ENCODE results near the gene FCAMR.

The FCAMR gene

DNA sequence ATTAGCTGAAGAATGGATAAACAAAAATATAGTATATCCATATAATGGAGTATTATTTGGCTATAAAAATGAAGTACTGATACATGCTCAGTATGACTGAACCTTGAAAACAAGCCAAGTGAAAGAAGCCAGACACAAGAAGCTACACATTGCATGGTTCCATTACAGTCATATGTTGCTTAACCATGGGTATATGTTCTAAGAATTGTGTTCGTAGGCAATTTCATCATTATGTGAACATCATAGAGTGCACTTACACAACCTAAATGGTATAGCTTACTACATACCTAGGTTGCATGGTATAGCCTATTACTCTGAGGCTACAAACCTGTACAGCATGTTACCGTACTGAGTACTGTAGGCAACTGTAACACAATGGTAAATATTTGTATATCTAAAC lies 28.6 kb upstream of the FCAMR start:
- DNase-seq = no peak

DNA sequence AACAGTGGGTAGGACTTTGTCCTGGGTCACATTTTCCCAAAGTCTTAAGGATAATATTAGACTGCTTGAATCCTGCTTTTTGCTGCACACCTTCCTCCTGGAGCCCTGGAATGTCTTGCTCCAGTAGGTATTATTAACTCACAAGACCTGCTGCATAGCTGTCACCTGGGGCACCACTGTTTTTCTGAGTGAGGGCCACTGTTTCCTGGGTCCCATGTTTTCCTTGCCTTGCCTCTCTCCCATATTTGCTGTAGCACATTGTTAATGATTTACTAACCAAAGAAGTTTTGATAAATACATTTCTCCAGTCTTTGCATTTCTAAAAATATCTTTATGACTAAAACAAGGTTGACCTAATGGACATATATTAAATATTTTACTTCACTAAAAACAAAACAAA lies 22.5 kb upstream of the FCAMR start:
- DNase-seq = no peak

DNA sequence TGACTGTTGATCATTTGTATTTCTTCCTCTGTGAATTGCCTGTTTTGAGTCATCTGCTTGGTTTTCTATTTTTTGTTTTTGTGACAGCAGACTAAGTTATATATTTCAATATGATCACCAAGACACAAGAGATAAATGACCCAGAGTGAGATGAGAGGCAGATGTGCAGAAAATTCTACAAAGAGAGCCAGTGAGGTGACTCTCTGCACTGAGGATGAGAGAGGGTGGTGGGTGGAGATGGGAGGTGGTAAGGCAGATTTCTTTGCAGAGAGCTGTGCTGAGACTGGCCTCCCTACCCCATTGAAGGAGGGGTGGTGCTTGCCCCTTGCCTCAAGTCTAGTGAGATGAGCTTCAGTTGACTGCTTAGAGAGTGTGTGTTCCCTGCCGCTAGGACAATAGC lies 17.6 kb upstream of the FCAMR start:
- DNase-seq = no peak

DNA sequence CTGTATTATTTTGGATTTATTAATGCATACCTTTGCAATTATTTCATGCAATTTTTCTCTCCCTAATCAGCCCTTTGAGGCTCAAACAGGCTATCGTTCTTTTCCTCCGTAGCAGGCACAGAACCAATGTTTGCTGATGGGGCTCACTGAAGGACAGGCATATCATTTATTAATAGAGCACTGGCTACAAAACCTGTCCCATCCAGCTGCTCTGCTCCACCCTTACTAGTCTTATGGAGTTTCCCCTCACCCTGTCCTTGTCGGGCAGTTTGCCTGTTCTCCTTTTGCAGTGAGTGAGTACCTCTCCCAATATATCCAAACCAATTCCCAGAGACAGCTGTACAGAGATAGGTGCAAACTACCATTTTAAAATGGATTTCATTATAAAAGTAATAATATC lies 16.6 kb upstream of the FCAMR start:
- no peak for DNase-seq

DNA sequence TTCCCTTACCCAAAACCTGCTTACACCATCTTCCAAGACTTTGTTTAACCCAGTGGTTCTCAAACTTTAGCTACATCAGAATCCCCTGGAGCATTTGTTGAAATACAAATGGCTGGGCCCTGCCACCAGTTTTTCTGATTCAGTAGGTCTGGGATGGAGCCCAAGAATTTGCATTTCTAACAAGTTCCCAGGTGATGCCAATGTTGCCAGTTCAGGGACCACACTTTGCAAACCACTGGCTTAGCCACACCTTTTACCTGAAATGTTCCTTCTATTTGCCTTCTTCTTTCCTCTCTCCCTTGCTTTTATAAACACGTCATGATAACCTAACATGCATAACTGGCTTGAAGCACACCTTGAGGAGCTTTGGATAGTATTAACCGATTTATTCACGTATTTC lies 16.1 kb upstream of the FCAMR start:
- DNase-seq = no peak

DNA sequence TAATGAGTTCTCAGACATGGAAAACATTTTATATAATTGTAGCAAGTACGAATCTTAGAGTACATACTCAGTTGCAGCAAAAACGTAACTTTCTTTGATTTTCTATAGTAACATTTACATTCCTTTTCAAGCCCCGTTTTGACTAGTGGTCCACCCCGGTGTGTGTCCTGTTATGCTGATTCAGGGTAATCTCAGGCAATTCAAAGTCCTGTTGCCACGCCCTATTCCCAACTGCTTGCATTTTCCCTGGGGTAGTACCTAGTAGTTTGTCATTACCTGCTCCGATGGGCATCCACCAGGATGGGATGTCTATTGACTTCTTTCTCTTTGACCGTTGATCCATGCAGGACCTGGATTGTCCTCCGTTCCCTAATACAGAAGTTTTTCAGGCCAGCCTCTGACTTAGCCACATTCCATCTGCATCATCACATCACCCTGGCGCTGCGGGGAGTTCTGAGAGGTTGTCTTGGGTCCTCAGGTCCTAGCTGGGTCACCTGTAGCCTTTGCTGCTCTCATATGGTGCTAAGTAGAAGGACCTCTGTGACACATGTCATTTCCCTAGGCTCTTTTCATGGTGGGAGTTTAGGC lies 15.0 kb upstream of the FCAMR start:
- DNase-seq = no peak

DNA sequence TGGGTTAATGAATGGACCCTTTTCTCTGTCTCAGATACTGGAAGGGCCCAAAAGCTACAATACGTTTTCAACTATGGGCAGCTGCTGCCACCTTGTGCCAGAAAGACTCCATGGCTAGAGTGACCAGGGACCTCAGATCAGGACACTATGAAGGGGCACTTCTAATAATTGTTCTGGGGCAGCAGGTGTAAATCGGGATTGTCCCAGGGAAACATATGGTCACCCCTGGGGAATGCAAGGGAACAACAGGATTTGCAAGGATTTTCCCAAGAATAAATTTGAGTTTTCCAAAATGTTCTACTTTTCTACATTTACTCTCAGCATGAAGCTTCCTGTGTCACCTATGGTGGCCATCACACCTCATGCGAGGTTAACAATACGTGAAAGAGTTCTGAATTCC lies 12.0 kb upstream of the FCAMR start:
- peak; percentile 47 for DNase-seq

DNA sequence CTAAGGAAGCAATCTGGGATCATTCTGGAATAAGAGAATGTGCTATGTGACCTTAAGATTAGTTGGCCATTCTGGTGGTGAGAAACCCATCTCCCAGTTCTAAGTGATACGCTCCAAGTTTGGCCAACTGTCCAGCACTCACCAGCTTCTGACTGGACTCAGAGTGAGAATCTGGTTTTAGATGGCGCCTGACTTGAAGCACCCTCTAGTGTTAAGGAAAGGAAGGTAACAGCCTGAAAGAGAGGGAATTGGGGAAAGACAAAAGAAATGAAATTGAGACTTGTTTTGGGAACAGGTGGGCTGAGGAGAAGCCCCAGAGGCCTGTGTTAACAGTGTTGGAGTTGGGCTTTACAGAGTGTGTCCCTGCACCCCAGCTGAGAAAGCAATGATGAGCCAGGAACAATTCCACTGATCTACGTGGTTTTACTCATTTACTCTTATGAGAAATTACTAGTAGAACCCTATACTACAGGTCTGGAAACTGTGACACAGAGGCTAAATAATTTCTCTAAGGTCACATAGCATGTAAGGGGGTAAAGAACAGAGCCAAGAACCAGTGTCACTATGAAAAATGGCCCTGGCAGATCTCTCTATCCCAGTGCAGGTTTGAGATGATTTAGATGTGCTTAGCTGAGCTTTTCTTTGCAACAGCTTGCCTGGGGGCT lies 9.3 kb upstream of the FCAMR start:
- DNase-seq = no peak

DNA sequence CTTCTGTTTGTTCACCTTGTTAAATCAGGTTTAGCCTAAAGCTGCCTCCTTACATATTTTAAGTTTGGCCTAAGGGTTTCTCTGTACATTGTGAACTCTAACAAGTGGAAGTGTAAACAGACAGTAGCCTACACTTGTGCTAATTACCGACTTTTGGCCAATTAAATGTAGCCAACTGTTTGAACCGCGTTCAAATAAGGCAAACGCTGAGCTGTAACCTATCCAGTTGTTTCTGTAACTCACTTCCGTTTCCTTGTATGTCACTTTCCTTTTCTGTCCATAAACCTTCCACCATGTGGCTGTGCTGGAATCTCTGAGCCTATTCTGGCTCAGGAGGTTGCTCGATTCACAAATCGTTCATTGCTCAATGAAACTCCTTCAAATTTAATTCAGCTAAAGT lies 8.0 kb upstream of the FCAMR start:
- DNase-seq = no peak

DNA sequence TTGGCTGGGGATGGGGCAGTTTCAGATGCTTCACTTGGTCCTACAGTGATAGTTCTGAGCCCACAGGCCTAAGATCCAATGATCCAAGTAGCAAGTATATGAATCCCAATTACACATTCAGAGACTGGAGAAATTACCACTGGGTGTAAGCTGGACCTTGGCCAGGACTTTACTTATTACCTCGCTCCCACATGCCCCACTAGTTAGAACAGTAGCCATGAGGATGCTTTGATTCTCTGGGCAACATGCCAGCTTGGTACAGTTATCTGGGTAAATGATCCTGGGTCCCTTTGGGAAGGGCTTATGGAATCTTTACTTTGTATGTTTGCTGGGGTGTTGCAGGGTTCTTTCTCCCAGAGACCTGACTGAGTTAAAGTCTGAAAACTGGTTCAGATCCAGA lies 5.0 kb upstream of the FCAMR start:
- no peak for DNase-seq

DNA sequence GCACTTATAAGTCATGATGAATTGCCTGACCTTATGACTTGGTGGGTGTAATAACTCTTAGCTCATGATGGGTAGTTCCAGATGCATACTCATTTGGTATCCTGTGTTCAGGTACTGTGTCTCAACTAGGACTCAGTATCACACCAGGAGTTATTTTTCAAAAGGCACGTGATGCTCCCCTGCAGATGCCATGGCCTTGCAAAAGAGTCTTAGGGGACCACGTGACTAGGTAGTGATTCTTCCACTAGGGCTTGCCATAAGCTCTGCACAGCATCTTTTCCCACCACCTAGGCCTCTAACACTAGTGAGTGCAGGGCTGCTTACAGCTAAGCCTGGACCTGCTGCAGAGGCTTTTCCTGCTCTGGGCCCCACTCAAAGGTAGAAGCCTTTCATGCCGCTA lies 3.9 kb upstream of the FCAMR start:
- no peak for DNase-seq

DNA sequence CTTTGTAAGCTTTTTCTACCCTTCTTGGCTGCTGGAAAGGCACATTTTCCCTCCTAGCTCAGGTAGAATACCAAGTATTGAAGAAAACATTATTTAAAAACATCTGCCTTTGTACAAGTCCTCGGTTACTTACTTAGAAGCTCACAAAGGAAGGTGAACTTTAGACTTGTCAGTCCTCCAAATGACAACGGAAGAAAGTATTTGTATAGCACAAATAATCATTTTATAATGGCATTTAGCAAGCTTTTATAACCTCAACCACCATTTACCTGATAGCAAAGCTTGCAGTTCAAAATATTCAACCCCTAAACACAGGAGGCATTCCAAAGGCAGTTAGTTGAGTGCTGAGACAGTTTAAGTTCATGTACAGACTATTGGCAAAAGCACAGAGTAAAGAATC lies 2.5 kb upstream of the FCAMR start:
- DNase-seq = no peak

DNA sequence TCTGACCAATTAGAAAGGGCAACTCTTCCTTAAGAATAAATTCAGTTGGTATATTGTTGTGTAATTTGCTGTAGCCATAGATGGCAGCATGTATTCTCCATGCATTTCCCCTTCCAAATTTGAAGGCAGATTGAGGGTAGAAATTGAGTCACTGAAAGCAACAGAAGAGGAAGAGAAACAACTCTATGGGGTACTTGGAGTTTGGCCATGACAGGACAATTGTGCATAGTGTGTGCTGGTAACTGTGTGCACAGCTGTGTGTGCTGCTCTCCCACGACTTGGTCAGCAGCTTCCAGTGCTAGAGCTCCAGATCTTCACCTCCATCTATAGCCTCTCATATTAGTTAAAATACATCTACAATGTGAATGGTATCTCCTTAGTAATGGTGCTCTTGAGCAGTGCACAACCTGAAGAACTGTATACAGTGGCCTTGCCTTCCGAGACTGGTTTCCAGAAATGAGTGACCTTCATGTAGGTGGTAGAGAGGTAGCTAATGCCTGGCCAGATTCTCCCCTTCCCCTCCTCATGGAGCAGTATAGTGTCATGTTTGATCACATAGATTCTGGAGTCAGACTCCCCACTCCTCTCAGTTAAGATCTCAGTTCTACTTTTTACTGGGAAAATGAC lies 882 bp upstream of the FCAMR start:
- no peak for DNase-seq

DNA sequence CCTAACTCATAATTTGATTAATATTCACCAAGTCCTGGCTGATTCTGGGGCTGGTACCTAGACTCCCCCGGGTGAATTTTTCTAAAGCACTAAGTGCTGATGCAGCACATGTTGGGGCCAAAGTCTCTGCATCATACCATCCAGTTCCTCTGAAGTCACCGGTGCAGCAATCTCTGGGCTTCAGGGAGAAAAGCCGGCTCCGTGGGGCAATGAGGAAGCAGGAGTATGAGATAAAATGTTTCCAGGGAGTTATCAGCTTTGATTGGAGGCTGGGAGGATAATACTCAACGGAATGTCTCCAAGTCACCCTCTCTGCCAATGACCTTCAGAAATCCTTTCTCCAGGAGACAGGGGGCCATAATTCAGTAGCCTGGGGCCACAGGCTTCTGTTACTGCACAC lies 1.2 kb downstream of the FCAMR start:
- DNase-seq = no peak

DNA sequence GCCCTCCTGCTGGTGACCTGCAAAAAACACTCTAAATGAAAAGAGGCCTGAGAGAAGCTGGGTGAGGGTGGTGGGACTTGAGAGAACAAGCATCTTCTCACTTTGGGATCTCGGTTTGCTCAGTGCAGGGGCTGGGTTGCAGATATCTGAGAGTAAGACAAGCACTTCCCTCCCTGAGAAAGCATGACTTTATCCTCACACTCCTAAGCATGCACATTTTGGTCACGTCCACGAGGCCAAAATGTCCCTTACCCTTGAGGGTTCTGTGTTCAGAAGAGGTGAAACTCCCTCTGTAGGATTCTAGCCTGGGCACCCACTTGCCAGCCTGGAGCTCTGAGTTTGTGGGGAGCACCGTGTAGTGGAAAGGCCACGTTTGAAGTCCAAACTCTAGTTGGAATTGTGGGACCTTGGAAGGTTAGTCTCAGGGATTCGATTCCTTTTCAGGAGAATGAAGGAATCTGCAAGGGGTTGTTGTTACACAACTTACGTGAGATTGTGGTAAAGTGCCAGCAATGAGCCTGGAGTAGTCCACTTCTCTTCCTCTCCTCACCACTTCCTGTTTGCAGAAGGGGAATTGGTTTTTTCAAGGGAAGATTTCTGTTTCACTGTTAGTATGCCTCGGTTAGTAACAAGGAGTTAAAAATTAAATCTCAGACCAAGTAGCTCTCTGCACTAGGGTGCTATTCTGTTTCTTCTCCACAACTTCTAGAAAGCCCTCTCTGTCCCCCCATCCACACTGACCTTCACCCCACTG lies 3.0 kb downstream of the FCAMR start:
- peak; percentile 18 for DNase-seq

DNA sequence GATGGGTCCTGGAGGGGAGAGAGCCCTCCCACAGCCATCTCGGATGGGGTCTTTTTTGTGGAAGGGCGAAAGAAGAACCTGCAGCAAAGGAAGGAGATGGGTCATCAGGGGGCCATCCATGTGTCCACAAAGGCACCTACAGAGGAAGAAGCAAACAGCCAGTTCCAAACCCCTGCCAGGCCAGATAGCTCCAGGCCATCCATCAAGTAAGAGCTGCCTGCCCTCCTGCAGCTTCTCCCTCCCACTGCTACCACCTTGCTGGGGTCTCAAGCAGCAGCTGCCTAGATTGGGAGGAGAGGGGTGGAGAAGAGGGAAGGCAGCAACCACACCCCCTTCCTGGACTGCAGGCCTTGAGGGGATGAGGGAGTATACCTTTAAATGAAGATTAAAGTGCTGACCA lies 4.5 kb downstream of the FCAMR start:
- no peak for DNase-seq

DNA sequence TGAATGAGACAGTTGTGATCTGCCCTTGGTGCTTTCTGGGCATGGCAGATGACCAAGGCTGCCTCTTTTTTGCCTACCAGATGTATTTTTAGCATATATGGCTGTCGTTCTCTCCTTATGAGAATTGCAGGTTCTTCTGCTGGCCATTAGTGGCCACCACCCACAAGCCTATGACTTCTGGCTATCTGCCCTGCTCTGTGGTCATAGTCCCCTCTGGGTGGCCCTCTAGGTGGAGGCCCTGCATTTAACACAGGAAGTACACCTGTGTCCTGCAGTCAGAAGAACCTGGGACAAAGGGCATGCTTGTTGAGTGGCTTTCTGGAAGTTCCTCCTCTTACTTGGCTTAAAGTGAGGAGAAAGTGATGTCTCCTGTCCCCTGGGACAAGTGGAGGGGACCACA lies 6.5 kb downstream of the FCAMR start:
- no peak for DNase-seq

DNA sequence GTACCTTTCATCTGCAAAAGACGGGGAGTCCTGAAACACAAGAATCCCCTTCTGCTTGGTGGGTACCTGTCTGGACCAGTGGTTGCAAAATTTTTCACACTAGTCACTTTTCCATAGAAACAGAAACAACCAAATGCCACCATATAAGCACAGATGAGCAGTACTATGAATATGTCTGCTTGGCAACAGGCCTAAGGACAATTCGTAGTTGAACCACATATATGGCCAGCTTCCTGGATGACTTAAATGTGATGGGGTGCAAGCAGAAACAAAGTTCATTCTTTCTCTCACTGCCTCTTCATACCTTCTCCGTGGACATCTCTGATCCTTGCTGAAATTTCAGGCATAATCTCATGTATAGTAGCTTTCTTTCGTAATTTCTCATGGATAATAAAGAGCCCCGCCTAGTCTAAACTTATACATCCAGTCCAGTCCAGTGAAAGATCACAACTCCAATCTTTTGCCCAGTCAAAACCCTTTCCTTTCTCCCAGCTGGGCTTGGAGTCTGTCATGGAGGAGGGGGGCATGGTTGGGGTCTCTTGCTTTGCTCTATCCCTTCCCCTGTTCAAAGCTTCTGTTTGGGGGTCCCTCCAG lies 7.0 kb downstream of the FCAMR start:
- no peak for DNase-seq

DNA sequence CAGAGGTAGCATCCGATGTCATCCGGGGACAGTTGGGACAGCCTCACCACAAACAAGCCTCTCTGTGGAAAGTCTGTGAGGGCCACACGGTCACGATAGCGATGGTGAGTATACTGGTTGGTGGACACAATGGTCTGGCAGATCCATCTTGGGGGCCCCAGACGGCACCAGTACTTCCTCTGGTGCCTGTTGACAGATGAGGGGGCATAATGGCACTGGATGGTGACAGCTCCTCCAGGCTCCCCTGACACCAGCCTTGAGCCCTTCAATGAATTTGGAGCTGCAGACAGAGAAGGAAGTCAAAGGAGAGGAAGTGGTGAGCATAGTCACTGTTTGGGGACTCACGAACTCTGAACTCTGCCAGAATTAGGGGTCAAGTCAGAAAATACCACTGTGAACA lies 8.0 kb downstream of the FCAMR start:
- no peak for DNase-seq

DNA sequence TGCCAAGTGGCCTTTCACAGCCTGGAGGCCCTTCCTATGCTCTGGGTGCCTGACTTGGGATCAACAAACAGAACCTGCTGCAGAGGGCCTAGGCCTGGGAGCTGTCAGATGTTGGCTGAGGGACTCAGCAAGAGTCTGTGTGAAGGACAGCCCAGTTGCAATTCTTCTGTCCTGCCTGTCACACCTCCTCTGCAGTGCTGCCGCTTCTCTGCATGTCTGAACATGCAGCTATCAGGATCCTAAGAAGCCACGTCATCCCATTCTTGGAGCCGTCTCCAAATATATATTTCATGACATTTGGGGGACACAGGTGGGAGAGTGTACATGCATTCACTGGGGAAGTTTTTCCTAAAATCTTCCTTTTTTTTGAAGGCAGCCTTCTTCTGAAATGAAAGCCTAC lies 8.6 kb downstream of the FCAMR start:
- no peak for DNase-seq

DNA sequence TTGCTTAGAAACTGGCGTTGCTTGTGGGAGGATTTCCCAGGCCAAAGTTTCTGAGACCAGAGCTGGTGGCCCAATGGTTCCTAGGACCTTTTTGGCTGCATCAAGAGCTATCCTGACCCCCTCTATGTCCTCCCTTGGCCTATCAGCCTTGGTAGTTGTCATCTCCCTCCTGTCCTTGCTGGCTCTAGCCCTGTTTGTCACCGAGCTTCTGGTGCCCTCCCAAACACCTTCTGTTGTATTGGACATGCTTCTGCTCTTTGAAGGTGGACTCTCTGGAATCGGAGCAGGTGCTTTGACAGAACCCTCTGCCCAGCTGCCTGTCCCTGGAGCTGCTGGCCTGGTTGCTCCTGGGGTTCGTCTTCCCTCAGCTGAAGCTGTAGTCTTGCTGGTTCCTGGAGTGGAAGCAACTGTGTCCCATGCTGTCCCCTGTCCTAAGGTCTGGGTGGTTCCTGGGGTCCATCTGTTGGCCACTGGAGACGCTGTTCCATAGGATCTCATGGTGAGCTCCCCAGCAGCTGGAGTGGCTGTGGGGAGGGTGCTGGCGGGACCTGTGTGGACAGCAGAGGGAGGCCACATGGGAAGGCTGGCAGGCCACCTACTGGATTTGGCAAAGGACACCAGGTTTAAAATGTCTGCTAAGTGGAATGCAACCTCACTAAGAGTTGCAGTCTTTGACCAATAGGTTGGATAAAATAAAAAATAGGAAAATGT lies 9.4 kb downstream of the FCAMR start:
- DNase-seq = no peak

DNA sequence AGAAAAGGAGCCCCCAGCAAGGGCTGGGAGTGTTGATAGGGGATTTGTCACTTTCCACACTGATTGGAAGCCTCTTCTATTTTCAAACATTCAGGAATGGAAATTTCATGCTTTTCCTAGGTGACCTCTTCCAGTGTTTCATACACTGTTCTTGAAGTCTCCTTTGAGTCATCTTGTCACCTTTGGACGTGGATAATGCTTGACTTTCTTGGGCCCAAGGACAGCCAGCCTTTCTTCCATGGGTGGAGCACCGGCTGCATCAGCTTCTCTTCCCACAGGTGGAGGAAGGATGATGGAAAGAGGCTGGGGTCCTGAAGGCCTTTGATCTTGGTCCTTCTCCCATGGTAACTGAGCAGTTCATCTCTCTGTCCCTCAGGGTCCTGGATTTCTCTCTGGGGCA lies 12.1 kb downstream of the FCAMR start:
- DNase-seq = no peak

DNA sequence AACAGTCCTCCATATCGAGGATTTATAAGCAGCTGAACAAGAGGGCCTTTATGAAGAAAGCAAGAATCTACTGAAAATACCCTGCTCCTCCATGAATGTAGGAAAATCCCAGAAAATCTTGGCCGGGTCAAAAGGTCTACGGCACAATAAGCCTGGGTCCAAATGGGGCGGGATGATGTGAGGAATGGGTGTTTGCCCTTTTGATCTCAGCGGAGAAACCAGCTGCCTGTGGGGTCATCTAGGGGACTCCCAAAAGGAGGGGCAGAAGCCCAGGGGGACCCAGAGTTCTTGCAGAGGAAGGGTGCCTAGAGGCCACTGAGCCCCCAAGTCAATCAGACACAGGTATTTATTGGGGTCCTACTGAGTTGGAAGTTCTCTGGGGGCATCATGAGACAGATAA lies 12.6 kb downstream of the FCAMR start:
- DNase-seq = no peak

Measured in DMS79 treated with DMSO at 0.1 percent for 48 hours (cell line).